Adrenal gland (tissue), 5 donors: ENCODE measurements around the gene LSM11.

Experiments used
- CTCF ChIP-seq, 6 experiments: fragments of 450-650 bp in 4 of 6; fragments of 200-600 bp in 2 of 6; sonication (generic) in 1 of 6; IDR thresholded peaks; 1 replicate in 5 of 6; 2 replicates in 1 of 6; pipeline versions ENCODE4 v1.5.1 to v1.8.0; 2016 to 2021; ENCODE audit warnings: antibody characterized with exemption in 6 of 6, mild to moderate bottlenecking in 2 of 6, moderate library complexity in 1 of 6
- POLR2A ChIP-seq, 2 donors: fragments of 450-650 bp; IDR thresholded peaks; one replicate each; pipeline ENCODE4 v1.6.1; 2017; ENCODE audit warnings: antibody characterized with exemption in 2 of 2, mild to moderate bottlenecking in 2 of 2, moderate library complexity in 1 of 2
- donor health status: DM: no; HTN: no; CAD: no.

- TF ChIP-seq CTCF (IDR thresholded peaks at IDR 0.05) (no peak), POLR2A (IDR thresholded peaks at IDR 0.05) (no peak)
Observed at GRCh38 chr5:157739388-157740228, 3.9 kb upstream of the LSM11 start.
